ENCODE measurements around the gene HIVEP2. TPM values are rescaled to one million over a fixed set of nuclear protein-coding genes. Genes with fewer than 3 reads are reported as not detected.

Gene HIVEP2
- total RNA-seq, 1 experiment from 2014 or later, result 3.2 TPM

GRCh38 chr6:142942805-142943227, 2.2 kb downstream of the HIVEP2 start:
- ChIA-PET POLR2A (ENCODE audit: low non-redundant PET) (no interaction called here), CTCF (no interaction called here)
- H3K36me3 ChIP-seq (ENCODE audit: insufficient read depth, low read length, poor library complexity, severe bottlenecking), result no peaks in the 10 kb centered on the region
- intact Hi-C loops (cut with micrococcal nuclease; ENCODE audit: unreplicated experiment), result loop anchor here (5.0 to 10.0 kb wide), 2 partner anchors 61 to 248 kb away; no protein-coding TSS in a partner anchor
- H3K27me3 ChIP-seq (replicated peaks; ENCODE audit: insufficient read depth, low read depth, low read length, poor library complexity), result peaks cover 6% of the 10 kb centered on the region
- TF ChIP-seq EZH2 (IDR thresholded peaks at IDR 0.05; ENCODE audit: borderline replicate concordance, low read depth, low read length, poor library complexity, severe bottlenecking) (no peak), CTCF (conservative IDR thresholded peaks at IDR 0.05; ENCODE audit: low read depth, low read length) (peak; percentile 48; the same call in 1 of the 2 replicates)
- DNase-seq (ENCODE audit: low spot score), result peak; percentile 26
- no peak overlapping the region for H3K4me3 ChIP-seq (ENCODE audit: low read depth, low read length, poor library complexity, severe bottlenecking)
- BruUV-seq (replicated peaks), result no TSS peak
- peaks cover 11% of the 10 kb centered on the region for H3K4me1 ChIP-seq (ENCODE audit: insufficient read depth, low read length, poor library complexity, severe bottlenecking)
- H3K9me3 ChIP-seq (ENCODE audit: low read depth, low read length, poor library complexity, severe bottlenecking), result no peaks in the 10 kb centered on the region
- no peak overlapping the region for H3K27ac ChIP-seq (ENCODE audit: low read depth, low read length, poor library complexity, severe bottlenecking)

- Histone ChIP-seq H3K36me3 (ENCODE audit: insufficient read depth, low read length, poor library complexity, severe bottlenecking) (no peaks in the 10 kb centered on the region), H3K4me1 (ENCODE audit: insufficient read depth, low read length, poor library complexity, severe bottlenecking) (peaks cover 11% of the 10 kb centered on the region), H3K4me3 (ENCODE audit: low read depth, low read length, poor library complexity, severe bottlenecking) (no peak overlapping the region), H3K27ac (ENCODE audit: low read depth, low read length, poor library complexity, severe bottlenecking) (no peak overlapping the region), H3K9me3 (ENCODE audit: low read depth, low read length, poor library complexity, severe bottlenecking) (no peaks in the 10 kb centered on the region), H3K27me3 (replicated peaks; ENCODE audit: insufficient read depth, low read depth, low read length, poor library complexity) (peaks cover 6% of the 10 kb centered on the region)
- TF ChIP-seq EZH2 (IDR thresholded peaks at IDR 0.05; ENCODE audit: borderline replicate concordance, low read depth, low read length, poor library complexity, severe bottlenecking) (no peak), CTCF (conservative IDR thresholded peaks at IDR 0.05; ENCODE audit: low read depth, low read length) (no peak)
- POLR2A ChIA-PET (ENCODE audit: low non-redundant PET), result no interaction called here
- DNase-seq (ENCODE audit: low spot score), result no peak
- intact Hi-C loops (cut with micrococcal nuclease; ENCODE audit: unreplicated experiment), result loop anchor here (5.0 to 10.0 kb wide), 2 partner anchors 60 to 247 kb away; no protein-coding TSS in a partner anchor
- no TSS peak for BruUV-seq (replicated peaks)
- CTCF ChIA-PET, result no interaction called here
Observed at GRCh38 chr6:142942238-142942637, 2.7 kb downstream of the HIVEP2 start.

GRCh38 chr6:142941018-142941417, 4.0 kb downstream of the HIVEP2 start:
- H3K36me3 ChIP-seq (ENCODE audit: insufficient read depth, low read length, poor library complexity, severe bottlenecking), result no peaks in the 10 kb centered on the region
- ChIA-PET CTCF (no interaction called here), POLR2A (ENCODE audit: low non-redundant PET) (no interaction called here)
- no peak for TF ChIP-seq CTCF (conservative IDR thresholded peaks at IDR 0.05; ENCODE audit: low read depth, low read length)
- TF ChIP-seq EZH2 (IDR thresholded peaks at IDR 0.05; ENCODE audit: borderline replicate concordance, low read depth, low read length, poor library complexity, severe bottlenecking), result no peak
- no peaks in the 10 kb centered on the region for H3K27me3 ChIP-seq (replicated peaks; ENCODE audit: insufficient read depth, low read depth, low read length, poor library complexity)
- intact Hi-C loops (cut with micrococcal nuclease; ENCODE audit: unreplicated experiment), result loop anchor here (5.0 to 10.0 kb wide), 2 partner anchors 59 to 246 kb away; no protein-coding TSS in a partner anchor
- BruUV-seq (replicated peaks), result no TSS peak
- H3K4me1 ChIP-seq (ENCODE audit: insufficient read depth, low read length, poor library complexity, severe bottlenecking), result peaks cover 11% of the 10 kb centered on the region
- H3K9me3 ChIP-seq (ENCODE audit: low read depth, low read length, poor library complexity, severe bottlenecking), result no peaks in the 10 kb centered on the region
- no peak overlapping the region for H3K27ac ChIP-seq (ENCODE audit: low read depth, low read length, poor library complexity, severe bottlenecking)
- no peak overlapping the region for H3K4me3 ChIP-seq (ENCODE audit: low read depth, low read length, poor library complexity, severe bottlenecking)
- DNase-seq (ENCODE audit: low spot score), result no peak

All from A673 (cell line).